IMR-90 (cell line): Measurements from ENCODE around the gene ARID5A. TPM values are rescaled to one million over a fixed set of nuclear protein-coding genes. Genes with fewer than 3 reads are reported as not detected.

Source experiments
- ATAC-seq: fragments of 200-7000 bp; cut with Tn5 transposase; 2 replicates; pipeline ENCODE4 v1.9.1; 2020; ENCODE audit warnings: low read depth, mild to moderate bottlenecking, moderate library complexity
- BruUV-seq: library from RNA; stranded (reverse); fragments of 400-500 nt; replicated peaks from 2 replicates; lab custom pipeline; 2021; lab: Mats Ljungman, UMichigan
- CTCF ChIA-PET: fragments of 300-600 bp; formaldehyde crosslinking; extraction: SDS; loops from one replicate; lab custom pipeline; 2021; ENCODE audit warnings: antibody characterized with exemption; lab: Yijun Ruan, JAX
- POLR2A ChIA-PET: fragments of 300-600 bp; sonication (Branson Sonifier 250); formaldehyde crosslinking; loops from one replicate; lab custom pipeline; 2022; ENCODE audit warnings: antibody characterized with exemption; ENCODE audit not compliant: unreplicated experiment; lab: Charles Lee
- DNase-seq: peaks from one replicate; pipeline ENCODE4 v3.0.0; 2013
- H2AFZ ChIP-seq: replicated peaks from 2 replicates; pipeline ENCODE3; 2013; ENCODE audit warnings: low read length, mild to moderate bottlenecking; ENCODE audit not compliant: poor library complexity
- H2AK5ac ChIP-seq: 2 replicates; pipeline ENCODE4 v1.6.1; 2013; ENCODE audit warnings: low read depth, low read length, inconsistent platforms
- H2AK9ac ChIP-seq: replicated peaks from 2 replicates; pipeline ENCODE3; 2013; ENCODE audit warnings: mild to moderate bottlenecking, low read depth, low read length, moderate library complexity; ENCODE audit not compliant: poor library complexity
- H2BK120ac ChIP-seq: 2 replicates; pipeline ENCODE4 v1.6.1; 2013; ENCODE audit warnings: low read depth, low read length, inconsistent platforms
- H2BK15ac ChIP-seq: 3 replicates; pipeline ENCODE4 v1.6.1; 2013; ENCODE audit warnings: low read depth, low read length, inconsistent platforms
- H2BK20ac ChIP-seq: 2 replicates; pipeline ENCODE4 v1.6.1; 2013; ENCODE audit warnings: low read depth, mild to moderate bottlenecking, inconsistent platforms, low read length, moderate library complexity
- H2BK5ac ChIP-seq: 2 replicates; pipeline ENCODE4 v1.6.1; 2013; ENCODE audit warnings: mild to moderate bottlenecking, low read depth, low read length, inconsistent platforms; ENCODE audit not compliant: poor library complexity, severe bottlenecking
- H3K14ac ChIP-seq: replicated peaks from 2 replicates; pipeline ENCODE4 v1.6.1; 2013; ENCODE audit warnings: low read depth, low read length, inconsistent platforms
- H3K18ac ChIP-seq: 2 replicates; pipeline ENCODE4 v1.6.1; 2013; ENCODE audit warnings: low read depth, low read length, control low read depth
- H3K23ac ChIP-seq: 2 replicates; pipeline ENCODE4 v1.6.1; 2013; ENCODE audit warnings: low read depth, low read length, inconsistent platforms
- H3K27ac ChIP-seq: 2 replicates; pipeline ENCODE4 v1.5.1; 2013; ENCODE audit warnings: mild to moderate bottlenecking, control low read depth, low read length; ENCODE audit not compliant: insufficient read depth
- H3K27me3 ChIP-seq: 2 replicates; pipeline ENCODE4 v1.6.1; 2013; ENCODE audit warnings: low read length; ENCODE audit not compliant: control insufficient read depth, insufficient read depth
- H3K36me3 ChIP-seq: 2 replicates; pipeline ENCODE4 v1.6.1; 2013; ENCODE audit warnings: low read length, mixed read lengths; ENCODE audit not compliant: control insufficient read depth, insufficient read depth
- H3K4ac ChIP-seq: 2 replicates; pipeline ENCODE4 v1.6.1; 2013; ENCODE audit warnings: low read depth, low read length, inconsistent platforms
- H3K4me1 ChIP-seq: 2 replicates; pipeline ENCODE4 v1.6.1; 2013; ENCODE audit warnings: low read length, mixed read lengths; ENCODE audit not compliant: control insufficient read depth, insufficient read depth
- H3K4me2 ChIP-seq: 2 replicates; pipeline ENCODE4 v1.6.1; 2013; ENCODE audit warnings: low read depth, mild to moderate bottlenecking, control low read depth, low read length, moderate library complexity
- H3K4me3 ChIP-seq: 2 replicates; pipeline ENCODE4 v1.5.1; 2013; ENCODE audit warnings: low read depth, mild to moderate bottlenecking, control low read depth, low read length, moderate library complexity; ENCODE audit not compliant: insufficient read depth
- H3K56ac ChIP-seq: 2 replicates; pipeline ENCODE4 v1.6.1; 2013; ENCODE audit warnings: low read length, inconsistent platforms; ENCODE audit not compliant: insufficient read depth; ENCODE audit errors: extremely low read depth
- H3K79me1 ChIP-seq, 2 experiments: 2 replicates each; pipeline ENCODE4 v1.6.1; 2013; ENCODE audit warnings: low read length in 2 of 2, inconsistent platforms in 1 of 2, low read depth in 1 of 2
- H3K9ac ChIP-seq: 2 replicates; pipeline ENCODE4 v1.6.1; 2013; ENCODE audit warnings: low read depth, low read length, control low read depth
- H3K9me1 ChIP-seq: 2 replicates; pipeline ENCODE4 v1.6.1; 2013; ENCODE audit warnings: low read length, inconsistent platforms; ENCODE audit not compliant: insufficient read depth
- H3K9me3 ChIP-seq: 2 replicates; pipeline ENCODE4 v1.6.1; 2013; ENCODE audit warnings: low read length; ENCODE audit not compliant: control insufficient read depth, insufficient read depth
- H4K20me1 ChIP-seq: 2 replicates; pipeline ENCODE4 v1.6.1; 2013; ENCODE audit warnings: low read length, inconsistent platforms; ENCODE audit not compliant: insufficient read depth
- H4K5ac ChIP-seq: 2 replicates; pipeline ENCODE4 v1.6.1; 2013; ENCODE audit warnings: mild to moderate bottlenecking, low read depth, low read length, control low read depth
- H4K8ac ChIP-seq, 2 experiments: 2 replicates each; pipeline ENCODE4 v1.6.1; 2013; ENCODE audit warnings: low read depth in 2 of 2, low read length in 2 of 2, control low read depth in 1 of 2, inconsistent platforms in 1 of 2
- H4K91ac ChIP-seq: 2 replicates; pipeline ENCODE4 v1.6.1; 2013; ENCODE audit warnings: low read depth, low read length, inconsistent platforms; ENCODE audit not compliant: insufficient read depth
- CTCF ChIP-seq: conservative IDR thresholded peaks from 2 replicates; pipeline ENCODE4 v1.5.1; 2012; ENCODE audit warnings: mild to moderate bottlenecking, low read depth, low read length, improper control_type of control experiment
- MAZ ChIP-seq: IDR thresholded peaks from 2 replicates; pipeline ENCODE4 v1.6.1; 2012; ENCODE audit warnings: low read depth, mild to moderate bottlenecking, low read length, improper control_type of control experiment, moderate library complexity, borderline replicate concordance
- MXI1 ChIP-seq: IDR thresholded peaks from 2 replicates; pipeline ENCODE4 v1.6.1; 2012; ENCODE audit warnings: low read depth, mild to moderate bottlenecking, low read length, moderate library complexity, borderline replicate concordance
- RCOR1 ChIP-seq: IDR thresholded peaks from 2 replicates; pipeline ENCODE4 v1.6.1; 2012; ENCODE audit warnings: mild to moderate bottlenecking, low read length, improper control_type of control experiment; ENCODE audit not compliant: insufficient replicate concordance
- WGBS, 2 experiments: methylation state at CpG; one replicate each; pipeline versions ENCODE4 v1.1.5 to v1.1.7; 2013; ENCODE audit warnings: missing lambda C conversion rate in 2 of 2; ENCODE audit not compliant: insufficient read length in 1 of 2; ENCODE audit errors: extremely low coverage in 2 of 2; 5-methylcytosine and 5-hydroxymethylcytosine counted together
- dilution Hi-C: fragments of 300-500 bp; cut with HindIII; formaldehyde crosslinking; loops from one replicate; pipeline ENCODE4 v1.14.3; 2018; ENCODE audit warnings: low sequenced_read_pairs; ENCODE audit not compliant: unreplicated experiment
- in situ Hi-C: fragments of 300-500 bp; cut with MboI; formaldehyde crosslinking; loops from 3 replicates; pipeline ENCODE4 v1.14.3; 2019; ENCODE audit warnings: low sequenced_read_pairs, inconsistent platforms, mixed read lengths
- intact Hi-C: fragments of 100-400 bp; cut with micrococcal nuclease; formaldehyde crosslinking; loops from 2 replicates; pipeline ENCODE4 v1.10.0; 2022
- polyA plus RNA-seq, 3 experiments: library from polyadenylated mRNA; depleted of rRNA; stranded (reverse); fragments of >200 nt; gene quantifications; 2 replicates each; pipeline ENCODE4 v1.2.3, GENCODE V29; 2012; ENCODE audit warnings: low replicate concordance in 1 of 3
- total RNA-seq: library from RNA; depleted of rRNA; stranded (reverse); fragments of >200 nt; gene quantifications from 2 replicates; pipeline ENCODE4 v1.2.3, GENCODE V29; 2012

The ARID5A gene
- total and polyA plus RNA-seq, 2 of the 4 experiments (the other 2 are of a cell fraction), result 2.3 to 6.7 TPM

GRCh38 chr2:96580771-96581170 lies 44.2 kb downstream of the ARID5A start:
- Histone ChIP-seq H3K4ac (no peak overlapping the region), H3K56ac (no peak overlapping the region), H3K27ac (no peak overlapping the region), H2BK15ac (no peak overlapping the region), H3K23ac (no peak overlapping the region), H3K4me1 (no peaks in the 10 kb centered on the region), H3K4me3 (no peak overlapping the region), H4K5ac (no peak overlapping the region), H3K14ac (no peak overlapping the region), H3K9me1 (peaks cover 5% of the 10 kb centered on the region), H3K36me3 (peaks cover 2% of the 10 kb centered on the region; the same call in 1 of the 2 replicates), H4K20me1 (no peaks in the 10 kb centered on the region), H2BK120ac (no peak overlapping the region), H2BK5ac (no peak overlapping the region), H3K79me1 (no peaks in the 10 kb centered on the region), H3K9ac (no peak overlapping the region), H3K4me2 (no peak overlapping the region), H2BK20ac (no peak overlapping the region), H4K91ac (no peak overlapping the region), H2AFZ (no peak overlapping the region), H3K27me3 (no peaks in the 10 kb centered on the region), H4K8ac (no peak overlapping the region), H2AK5ac (no peak overlapping the region), H3K9me3 (no peaks in the 10 kb centered on the region), H2AK9ac (no peak overlapping the region), H3K18ac (no peak overlapping the region)
- POLR2A ChIA-PET, result no interaction called here
- TF ChIP-seq RCOR1, result no peak
- TF ChIP-seq CTCF, result no peak
- no peak for TF ChIP-seq MXI1
- TF ChIP-seq MAZ, result no peak
- DNase-seq, result no peak
- dilution Hi-C loops, result no loop called here
- in situ Hi-C loops, result no loop called here
- no CpG with 5 or more reads among the region's 4 CpGs for WGBS, 2 experiments
- intact Hi-C loops, result no loop called here
- ATAC-seq, result 0 out of 2 replicates have a peak, but pooled peaks have one; percentile 37
- no TSS peak for BruUV-seq
- CTCF ChIA-PET, result no interaction called here
